Hepatocyte (in vitro differentiated cells): ENCODE data around the gene MNX1.
A peak's percentile ranks its signal among the peaks of the same experiment; 100 is the strongest.

Source experiments
- EZH2 ChIP-seq: fragments of 200-600 bp; sonication (generic); IDR thresholded peaks from 2 replicates; pipeline ENCODE4 v1.6.1; 2016; ENCODE audit warnings: antibody characterized with exemption, mild to moderate bottlenecking, borderline replicate concordance
- EZH2phosphoT487 ChIP-seq: fragments of 200-600 bp; sonication (generic); IDR thresholded peaks from one replicate; pipeline ENCODE4 v1.6.1; 2018; ENCODE audit warnings: antibody characterized with exemption, mild to moderate bottlenecking, low read depth, moderate library complexity; ENCODE audit not compliant: unreplicated experiment, severe bottlenecking
- TF ChIP-seq, protein P1 (sequence below): fragments of 200-600 bp; sonication (generic); IDR thresholded peaks from 2 replicates; pipeline ENCODE4 v1.5.1; 2016; ENCODE audit warnings: antibody characterized with exemption, mild to moderate bottlenecking; ENCODE audit not compliant: poor library complexity

GRCh38 chr7:157021871-157022680 lies 11.6 kb upstream of the MNX1 start:
- TF ChIP-seq EZH2phosphoT487 (no peak), EZH2 (peak; percentile 69)
- TF ChIP-seq, protein P1, sequence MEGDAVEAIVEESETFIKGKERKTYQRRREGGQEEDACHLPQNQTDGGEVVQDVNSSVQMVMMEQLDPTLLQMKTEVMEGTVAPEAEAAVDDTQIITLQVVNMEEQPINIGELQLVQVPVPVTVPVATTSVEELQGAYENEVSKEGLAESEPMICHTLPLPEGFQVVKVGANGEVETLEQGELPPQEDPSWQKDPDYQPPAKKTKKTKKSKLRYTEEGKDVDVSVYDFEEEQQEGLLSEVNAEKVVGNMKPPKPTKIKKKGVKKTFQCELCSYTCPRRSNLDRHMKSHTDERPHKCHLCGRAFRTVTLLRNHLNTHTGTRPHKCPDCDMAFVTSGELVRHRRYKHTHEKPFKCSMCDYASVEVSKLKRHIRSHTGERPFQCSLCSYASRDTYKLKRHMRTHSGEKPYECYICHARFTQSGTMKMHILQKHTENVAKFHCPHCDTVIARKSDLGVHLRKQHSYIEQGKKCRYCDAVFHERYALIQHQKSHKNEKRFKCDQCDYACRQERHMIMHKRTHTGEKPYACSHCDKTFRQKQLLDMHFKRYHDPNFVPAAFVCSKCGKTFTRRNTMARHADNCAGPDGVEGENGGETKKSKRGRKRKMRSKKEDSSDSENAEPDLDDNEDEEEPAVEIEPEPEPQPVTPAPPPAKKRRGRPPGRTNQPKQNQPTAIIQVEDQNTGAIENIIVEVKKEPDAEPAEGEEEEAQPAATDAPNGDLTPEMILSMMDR, result no peak
